Stimulated activated CD4-positive, alpha-beta T cell treated with anti-CD3 and anti-CD28 coated beads, TNF-alpha, amount 100 ng/mL, for 48 hours (primary cell): ENCODE data around the gene SLC1A5.
A peak's percentile ranks its signal among the peaks of the same experiment; 100 is the strongest.
"Not testable (repeated sequence)": the region's sequence is repeated elsewhere in the genome, so short reads cannot be mapped to it uniquely, and the experiment has no call there.

ENCODE experiments used
- DNase-seq, 3 donors: peaks; one replicate each; pipeline ENCODE4 v3.0.0-alpha.2; 2020; ENCODE audit warnings: low read depth in 3 of 3

The SLC1A5 gene

GRCh38 chr19:46768746-46769145, 19.6 kb downstream of the SLC1A5 start:
- DNase-seq = not testable (repeated sequence)

- peak; percentile 36 to 43 (median 42) for DNase-seq
These were observed 21.7 kb downstream of the SLC1A5 start for GRCh38 chr19:46766569-46767317.

DNA sequence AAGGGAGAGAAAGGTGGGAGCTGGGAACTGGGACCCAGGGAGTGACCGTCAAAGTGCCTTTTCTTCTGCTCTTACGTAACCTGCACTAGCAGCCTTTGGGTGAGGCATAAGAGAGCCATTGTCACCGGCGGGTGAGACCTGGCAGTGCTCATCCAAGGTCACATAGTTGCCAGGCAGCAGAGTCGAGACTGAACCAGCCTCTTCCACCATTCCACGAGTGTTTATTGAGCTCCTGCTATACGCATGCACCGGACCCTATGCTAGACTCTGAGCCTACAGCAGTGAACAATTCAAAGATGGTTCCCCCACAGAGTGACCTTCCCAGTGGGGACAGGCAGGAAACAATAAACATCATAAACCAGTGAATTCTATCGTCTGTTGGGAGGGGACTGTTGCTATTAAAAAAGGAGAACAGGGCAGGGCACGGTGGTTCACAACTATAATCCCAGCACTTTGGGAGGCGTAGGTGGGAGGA, 23.5 kb downstream of the SLC1A5 start:
- DNase-seq = no peak

DNA sequence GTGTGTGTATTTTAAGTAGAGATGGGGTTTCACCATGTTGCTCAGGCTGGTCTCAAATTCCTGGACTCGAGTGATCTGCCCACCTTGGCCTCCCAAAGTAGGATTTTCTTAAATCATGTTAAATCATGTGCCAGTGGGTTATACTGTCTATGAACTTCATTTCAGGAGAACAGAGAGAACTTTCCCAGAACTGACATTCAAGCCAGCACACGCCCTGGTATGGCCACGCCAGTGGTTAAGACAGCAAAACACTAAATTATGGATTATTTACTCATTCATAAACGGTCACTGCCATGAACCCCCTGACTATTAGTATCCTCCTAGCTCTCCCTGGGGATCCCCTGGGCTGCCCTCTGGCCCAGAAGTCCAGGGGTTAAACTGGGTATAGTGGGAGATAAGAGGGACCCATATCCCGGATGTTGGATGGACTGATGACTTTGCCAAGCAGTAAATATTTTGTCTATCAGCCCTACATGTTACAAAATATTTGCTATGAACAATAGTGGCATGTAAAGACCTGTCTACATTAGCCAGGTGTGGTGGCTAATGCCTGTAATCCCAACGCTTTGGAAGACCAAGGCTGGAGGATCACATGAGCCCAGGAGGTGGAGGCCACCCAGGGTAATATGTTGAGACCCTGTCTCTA, 26.0 kb downstream of the SLC1A5 start:
- no peak for DNase-seq

DNA sequence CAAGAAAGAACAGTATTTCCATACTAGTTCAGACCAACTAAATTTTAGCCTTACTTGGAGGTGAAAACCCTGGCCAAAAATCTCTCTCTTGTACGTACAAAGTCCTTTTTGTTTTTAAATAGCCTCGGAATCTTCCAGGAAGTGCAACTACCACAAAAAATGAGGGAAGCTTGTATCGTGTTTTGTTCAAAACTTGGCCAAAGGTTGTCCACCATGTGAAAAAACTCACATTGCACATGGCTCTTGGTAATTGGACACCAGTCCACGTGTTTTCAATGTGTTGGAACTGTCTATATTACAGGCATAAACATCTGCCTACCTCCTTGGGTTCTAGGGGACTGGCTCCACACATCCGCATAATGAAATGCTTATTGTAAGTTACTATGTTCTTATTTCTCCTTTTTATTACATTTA, 27.0 kb downstream of the SLC1A5 start:
- no peak for DNase-seq

DNA sequence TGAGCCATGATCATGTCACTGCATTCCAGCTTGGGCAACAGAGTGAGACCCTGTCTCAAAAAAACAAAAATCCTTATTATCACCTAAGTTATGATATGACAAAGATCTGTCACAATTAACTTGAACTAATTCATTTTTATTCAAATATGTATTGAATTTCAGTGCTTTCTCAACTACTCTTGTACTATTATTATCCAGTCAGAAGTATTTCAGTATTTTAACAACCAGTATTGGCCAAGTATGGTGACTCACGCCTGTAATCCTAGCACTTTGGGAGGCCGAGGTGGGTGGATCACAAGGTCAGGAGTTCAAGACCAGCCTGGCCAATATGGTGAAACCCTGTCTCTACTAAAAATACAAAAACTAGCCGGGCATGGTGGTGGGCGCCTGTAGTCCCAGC, 27.5 kb downstream of the SLC1A5 start:
- not testable (repeated sequence) for DNase-seq

DNA sequence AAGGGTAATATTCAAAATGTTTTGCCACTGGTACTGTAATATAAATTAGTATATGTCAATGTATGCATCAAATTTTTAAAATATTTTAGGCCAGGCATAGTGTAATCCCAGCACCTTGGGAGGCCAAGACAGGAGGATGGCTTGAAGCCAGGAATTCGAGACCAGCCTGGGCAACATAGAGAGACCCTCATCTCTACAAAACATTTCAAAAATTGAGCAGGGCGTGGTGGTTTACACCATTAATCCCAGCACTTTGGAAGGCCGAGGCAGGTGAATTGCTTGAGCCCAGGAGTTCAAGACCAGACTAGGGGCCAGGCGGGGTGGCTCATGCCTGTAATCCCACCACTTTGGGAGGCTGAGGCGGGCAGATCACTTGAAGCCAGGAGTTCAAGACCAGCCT, 28.0 kb downstream of the SLC1A5 start:
- DNase-seq = no peak

DNA sequence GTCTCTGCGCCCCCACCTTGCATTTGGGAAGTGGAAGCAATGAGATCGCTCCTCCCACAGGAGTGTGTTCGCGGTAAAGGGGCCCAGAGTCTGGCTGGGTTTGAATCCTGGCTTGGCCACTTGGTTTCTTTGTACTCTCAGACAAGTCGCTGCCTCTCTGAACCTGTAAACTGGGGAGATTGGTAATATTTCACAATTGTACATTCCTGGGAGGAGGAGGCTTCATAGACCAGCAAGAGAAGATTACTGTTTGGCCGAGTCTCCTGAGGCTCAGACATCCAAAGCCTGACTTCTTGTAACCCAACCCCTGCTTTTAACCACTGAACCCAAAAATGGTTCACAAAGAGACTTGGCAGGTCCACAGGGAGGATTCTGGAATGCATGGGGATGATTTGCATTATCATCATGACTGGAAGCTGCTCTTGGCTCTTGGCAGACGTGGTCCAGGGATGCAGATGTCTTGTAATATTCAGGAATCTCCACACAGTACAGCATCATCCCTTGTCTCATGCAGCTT, 28.5 kb downstream of the SLC1A5 start:
- no peak for DNase-seq

- no peak for DNase-seq
These were observed 29.2 kb downstream of the SLC1A5 start for GRCh38 chr19:46759206-46759605.

DNA sequence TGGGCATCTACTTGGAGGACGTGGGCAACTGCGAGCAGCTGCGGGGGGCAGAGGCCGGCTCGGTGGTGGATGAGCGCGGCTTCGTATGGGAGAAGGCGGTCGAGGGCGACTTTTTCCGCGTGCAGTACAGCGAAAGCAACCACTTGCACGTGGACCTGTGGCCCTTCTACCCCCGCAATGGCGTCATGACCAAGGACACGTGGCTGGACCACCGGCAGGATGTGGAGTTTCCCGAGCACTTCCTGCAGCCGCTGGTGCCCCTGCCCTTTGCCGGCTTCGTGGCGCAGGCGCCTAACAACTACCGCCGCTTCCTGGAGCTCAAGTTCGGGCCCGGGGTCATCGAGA, 31.9 kb downstream of the SLC1A5 start:
- DNase-seq = no peak

GRCh38 chr19:46755853-46756543, 32.4 kb downstream of the SLC1A5 start:
- no peak for DNase-seq

DNA sequence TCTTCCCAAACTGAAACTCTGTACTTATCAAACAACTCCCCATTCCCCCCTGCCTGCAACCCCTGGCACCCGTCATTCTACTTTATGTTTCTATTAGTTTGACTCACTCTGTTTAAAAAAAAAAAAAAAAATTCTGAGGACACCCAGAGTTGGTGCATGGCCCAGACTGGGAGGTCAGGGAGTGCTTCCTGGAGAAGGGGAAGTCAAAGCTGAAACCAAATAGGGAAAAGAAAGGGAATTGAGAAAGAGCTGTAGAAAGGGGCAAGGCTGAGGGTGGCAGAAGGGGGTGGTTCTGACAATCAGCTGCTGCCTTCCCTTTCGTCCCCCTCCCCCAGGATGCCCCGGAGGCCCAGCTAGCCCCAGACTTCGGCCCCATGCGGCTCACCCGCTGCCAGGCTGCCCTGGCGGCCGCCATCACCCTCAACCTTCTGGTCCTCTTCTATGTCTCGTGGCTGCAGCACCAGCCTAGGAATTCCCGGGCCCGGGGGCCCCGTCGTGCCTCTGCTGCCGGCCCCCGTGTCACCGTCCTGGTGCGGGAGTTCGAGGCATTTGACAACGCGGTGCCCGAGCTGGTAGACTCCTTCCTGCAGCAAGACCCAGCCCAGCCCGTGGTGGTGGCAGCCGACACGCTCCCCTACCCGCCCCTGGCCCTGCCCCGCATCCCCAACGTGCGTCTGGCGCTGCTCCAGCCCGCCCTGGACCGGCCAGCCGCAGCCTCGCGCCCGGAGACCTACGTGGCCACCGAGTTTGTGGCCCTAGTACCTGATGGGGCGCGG, 33.1 kb downstream of the SLC1A5 start:
- no peak for DNase-seq

- peak; percentile 36 to 60 (median 48) for DNase-seq
These were observed 34.8 kb downstream of the SLC1A5 start for GRCh38 chr19:46753420-46754155.

DNA sequence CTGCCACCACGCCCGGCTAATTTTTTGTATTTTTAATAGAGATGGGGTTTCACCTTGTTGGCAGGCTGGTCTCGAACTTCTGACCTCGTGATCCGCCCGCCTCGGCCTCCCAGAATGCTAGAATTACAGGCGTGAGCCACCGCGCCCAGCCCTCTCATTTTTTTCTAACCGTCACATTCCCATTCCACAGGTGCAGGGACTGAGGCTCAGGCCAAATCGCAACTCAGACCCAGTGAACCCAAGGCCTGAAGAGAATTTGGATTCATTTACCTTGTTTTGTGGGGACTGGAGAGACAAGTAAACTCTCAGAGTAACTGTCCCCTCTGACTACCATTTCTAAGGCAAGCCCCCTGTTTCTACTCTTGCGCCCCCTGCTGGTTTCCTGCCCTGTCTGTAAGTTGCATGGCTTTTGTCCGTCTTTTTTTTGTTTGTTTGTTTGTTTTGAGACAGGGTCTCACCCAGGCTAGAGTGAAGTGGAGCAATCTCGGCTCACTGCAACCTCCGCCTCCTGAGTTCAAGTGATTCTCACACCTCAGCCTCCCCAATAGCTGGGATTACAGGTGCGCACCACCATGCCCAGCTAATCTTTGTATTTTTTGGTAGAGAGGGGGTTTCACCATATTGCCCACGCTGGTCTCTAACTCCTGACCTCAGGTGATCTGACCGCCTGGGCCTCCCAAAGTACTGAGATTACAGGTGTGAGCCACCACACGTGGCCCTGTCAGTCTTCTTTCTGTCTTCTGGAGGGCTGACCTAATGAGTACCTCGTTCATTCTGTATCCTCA, 39.9 kb downstream of the SLC1A5 start:
- peak; percentile 52 to 84 (median 67) for DNase-seq

DNA sequence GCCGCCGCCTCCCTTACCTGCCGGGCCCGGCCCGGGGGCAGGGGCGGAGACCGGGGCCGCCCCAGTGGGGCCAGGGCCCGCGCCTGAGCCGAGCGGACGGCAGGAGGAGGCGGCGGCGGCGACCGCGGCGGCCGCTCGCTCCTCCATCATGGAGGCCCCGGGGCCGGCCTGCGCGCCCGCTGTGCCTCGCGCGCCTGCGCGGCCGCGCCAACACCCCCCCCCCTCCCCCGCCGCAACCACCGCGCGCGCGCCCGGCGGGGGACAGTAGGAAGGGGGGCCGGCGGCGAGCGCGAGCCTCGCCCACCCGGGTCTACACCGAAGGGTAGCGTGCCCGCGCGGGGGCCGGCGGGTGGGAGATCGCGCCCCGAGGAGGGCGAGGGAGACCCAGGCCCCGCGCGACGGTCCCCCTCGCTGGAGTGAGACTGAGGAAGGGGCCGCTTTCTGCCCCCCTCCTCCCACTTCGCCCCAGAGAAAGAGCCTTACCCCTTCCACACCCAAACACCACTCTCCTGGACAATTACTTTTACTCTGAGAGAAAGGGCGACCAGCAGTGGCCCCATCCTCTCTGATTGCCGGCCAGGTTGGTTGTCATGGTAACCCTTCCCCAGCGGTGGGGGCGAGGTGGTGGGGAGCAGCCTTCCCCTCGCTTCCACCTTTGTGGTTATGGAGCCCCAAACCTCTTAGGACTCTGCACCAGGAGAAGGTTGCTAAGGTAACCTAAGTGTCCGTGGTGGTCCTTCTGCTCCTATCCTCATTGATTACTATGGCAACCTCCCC, 41.9 kb downstream of the SLC1A5 start, which contains the start of gene STRN4:
Gene STRN4, minus strand, starts transcription at position 170 of the 777 bp plus-strand sequence. Its CDS starts 20 bp downstream, at position 150.
- peak in 2 of 3 donors; percentile 20 to 60 for DNase-seq

GRCh38 chr19:46745521-46746280, 42.7 kb downstream of the SLC1A5 start, which contains the start of gene FKRP:
Gene FKRP (plus strand): TSS chr19:46746057. CDS start chr19:46755451, 9,394 bp downstream.
- peak in 1 of 3 donors; percentile 27 for DNase-seq

DNA sequence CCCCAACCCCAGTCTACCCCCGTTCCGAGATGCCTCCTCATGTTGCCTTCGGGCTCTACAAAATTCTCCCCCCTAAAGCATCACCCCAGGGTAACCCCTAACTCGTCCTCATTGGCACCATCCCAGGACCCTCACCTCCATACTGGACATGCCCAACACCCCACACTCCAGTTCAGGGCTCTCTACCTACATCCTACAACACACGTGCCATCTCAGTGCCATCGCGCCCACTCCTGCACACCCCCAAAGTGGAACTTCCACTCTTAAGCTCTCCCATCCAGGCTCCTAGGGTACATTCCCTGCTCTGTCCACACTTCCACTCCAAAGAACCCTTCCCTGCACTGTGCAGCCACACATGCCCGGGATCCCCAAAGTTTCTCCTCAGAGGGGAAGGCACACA, 43.4 kb downstream of the SLC1A5 start:
- no peak for DNase-seq

DNA sequence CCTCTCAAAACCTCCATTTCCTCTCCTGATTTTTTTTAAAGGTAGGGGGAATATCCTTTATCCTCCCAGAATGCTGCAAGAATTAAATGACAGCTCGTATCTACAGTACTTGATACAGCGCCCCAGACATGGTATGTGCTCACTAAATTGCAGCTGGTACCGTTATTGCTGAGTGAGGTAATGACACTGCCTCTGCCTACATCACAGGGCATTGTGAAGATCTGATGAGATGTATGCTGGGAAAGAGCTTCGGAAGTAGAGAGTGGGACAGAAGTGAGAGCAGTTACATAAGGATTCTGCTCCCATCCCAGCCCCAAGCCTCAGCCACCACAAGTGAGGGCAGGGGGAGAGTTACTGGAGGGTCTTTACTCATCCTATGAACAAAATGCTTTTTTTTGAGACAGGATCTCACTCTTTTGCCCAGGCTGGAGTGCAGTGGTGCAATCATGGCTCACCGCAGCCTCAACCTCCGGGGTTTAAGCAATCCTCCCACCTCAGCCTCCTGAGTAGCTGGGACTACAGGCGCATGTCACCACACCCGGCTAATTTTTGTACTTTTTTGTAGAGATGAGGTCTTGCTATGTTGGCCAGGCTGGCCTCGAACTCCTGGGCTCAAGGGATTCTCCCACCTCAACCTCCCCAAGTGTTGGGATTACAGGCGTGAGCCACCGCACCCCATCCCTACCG, 44.2 kb downstream of the SLC1A5 start:
- DNase-seq = no peak
